Upper lobe of left lung (tissue), 6 donors: Measurements from ENCODE around the gene KCNT1. TPM values are rescaled to one million over a fixed set of nuclear protein-coding genes. Genes with fewer than 3 reads are reported as not detected.
A peak's percentile ranks its signal among the peaks of the same experiment; 100 is the strongest.

Source experiments
- ATAC-seq, 2 donors: fragments of 200-7000 bp; cut with Tn5 transposase; one replicate each; pipeline ENCODE4 v1.9.1; 2022; ENCODE audit warnings: mild to moderate bottlenecking in 2 of 2, moderate library complexity in 2 of 2; ENCODE audit not compliant: low FRiP score in 2 of 2
- DNase-seq, 2 donors: peaks; one replicate each; pipeline ENCODE4 v3.0.0-alpha.2; 2019 to 2020
- H3K27ac ChIP-seq, 4 donors: fragments of 200-600 bp; sonication (generic); one replicate each; pipeline ENCODE4 v1.5.1; 2016 to 2019
- H3K27me3 ChIP-seq, 4 donors: fragments of 200-600 bp; sonication (generic); one replicate each; pipeline ENCODE4 v1.5.1; 2017 to 2019
- H3K36me3 ChIP-seq, 4 donors: fragments of 200-600 bp; sonication (generic); one replicate each; pipeline ENCODE4 v1.5.1; 2016 to 2019
- H3K4me1 ChIP-seq, 4 donors: fragments of 200-600 bp; sonication (generic); one replicate each; pipeline ENCODE4 v1.5.1; 2018 to 2019
- H3K4me3 ChIP-seq, 4 donors: fragments of 200-600 bp; sonication (generic); one replicate each; pipeline ENCODE4 v1.5.1; 2017 to 2019; ENCODE audit warnings: mild to moderate bottlenecking in 2 of 4, moderate library complexity in 1 of 4
- H3K9me3 ChIP-seq, 4 donors: fragments of 200-600 bp; sonication (generic); one replicate each; pipeline ENCODE4 v1.5.1; 2018 to 2019
- EP300 ChIP-seq, 4 donors: sonication (generic); formaldehyde crosslinking; IDR thresholded peaks; one replicate each; pipeline ENCODE4 v1.5.1; 2017; ENCODE audit warnings: antibody characterized with exemption in 4 of 4, control low read depth in 2 of 4
- POLR2A ChIP-seq, 4 donors: fragments of 450-650 bp; IDR thresholded peaks; one replicate each; pipeline ENCODE4 v1.5.1; 2016 to 2017; ENCODE audit warnings: antibody characterized with exemption in 4 of 4, mild to moderate bottlenecking in 2 of 4
- POLR2AphosphoS5 ChIP-seq, 2 donors: sonication (generic); formaldehyde crosslinking; IDR thresholded peaks; one replicate each; pipeline ENCODE4 v1.5.1; 2017; ENCODE audit warnings: antibody characterized with exemption in 2 of 2
- WGBS, 2 donors: methylation state at CpG; one replicate each; pipeline ENCODE4 v1.1.5; 2017 to 2018; 5-methylcytosine and 5-hydroxymethylcytosine counted together
- total RNA-seq, 6 donors: library from RNA; depleted of rRNA in 4 of 6; stranded (reverse); fragments of >200 nt in 4 of 6; gene quantifications; one replicate each; pipeline versions ENCODE4 v1.1.0 to v1.2.1, GENCODE V29; 2016 to 2021
- TF ChIP-seq, protein P1 (sequence below), 6 experiments: fragments of 450-650 bp in 4 of 6; fragments of 200-600 bp in 2 of 6; sonication (generic) in 2 of 6; IDR thresholded peaks; one replicate each; pipeline ENCODE4 v1.5.1; 2016 to 2019; ENCODE audit warnings: antibody characterized with exemption in 6 of 6
- donor health status: DM: no; HTN: no; CAD: no; lungs with moderate emphysema.
- donor health status: DM: no; HTN: yes; CAD: no; lungs with severe emphysema.

KCNT1 gene
- total RNA-seq, 6 donors from 2014 or later = 0.11 to 1.0 (median 0.31) TPM; not detected in 2

DNA sequence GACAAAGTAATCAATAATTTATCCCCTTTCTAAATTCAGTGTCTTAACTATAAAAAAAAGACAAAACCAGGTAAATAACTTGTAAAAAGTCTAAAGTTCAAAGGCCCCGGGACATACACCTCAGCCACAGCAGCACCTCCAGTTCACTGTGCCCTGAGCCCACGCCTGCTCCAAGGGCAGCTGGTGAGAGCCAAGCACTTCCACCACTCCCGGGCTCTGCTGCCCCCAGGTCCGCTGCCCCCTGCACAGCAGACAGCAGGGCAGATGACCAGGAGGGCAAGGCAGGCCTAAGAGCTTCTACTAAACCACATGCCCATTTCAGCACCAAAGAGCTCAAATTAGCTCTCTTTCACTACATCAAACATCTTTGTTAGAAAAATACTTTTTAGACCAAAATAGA is 113.4 kb downstream of the KCNT1 start:
- Histone ChIP-seq H3K27me3 (no peaks in the 10 kb centered on the region), H3K27ac (no peak overlapping the region), H3K36me3 (peaks cover 43 to 100% (median 81%) of the 10 kb centered on the region in 4 donors), H3K4me3 (no peak overlapping the region), H3K9me3 (no peaks in the 10 kb centered on the region), H3K4me1 (no peaks in the 10 kb centered on the region)
- DNase-seq (no peak), ATAC-seq (no peak)
- WGBS, 2 donors = 89 to 92% methylated on average over 4 of the region's 4 CpGs
- TF ChIP-seq POLR2A (IDR thresholded peaks at IDR 0.05) = no peak
- TF ChIP-seq, protein P1, sequence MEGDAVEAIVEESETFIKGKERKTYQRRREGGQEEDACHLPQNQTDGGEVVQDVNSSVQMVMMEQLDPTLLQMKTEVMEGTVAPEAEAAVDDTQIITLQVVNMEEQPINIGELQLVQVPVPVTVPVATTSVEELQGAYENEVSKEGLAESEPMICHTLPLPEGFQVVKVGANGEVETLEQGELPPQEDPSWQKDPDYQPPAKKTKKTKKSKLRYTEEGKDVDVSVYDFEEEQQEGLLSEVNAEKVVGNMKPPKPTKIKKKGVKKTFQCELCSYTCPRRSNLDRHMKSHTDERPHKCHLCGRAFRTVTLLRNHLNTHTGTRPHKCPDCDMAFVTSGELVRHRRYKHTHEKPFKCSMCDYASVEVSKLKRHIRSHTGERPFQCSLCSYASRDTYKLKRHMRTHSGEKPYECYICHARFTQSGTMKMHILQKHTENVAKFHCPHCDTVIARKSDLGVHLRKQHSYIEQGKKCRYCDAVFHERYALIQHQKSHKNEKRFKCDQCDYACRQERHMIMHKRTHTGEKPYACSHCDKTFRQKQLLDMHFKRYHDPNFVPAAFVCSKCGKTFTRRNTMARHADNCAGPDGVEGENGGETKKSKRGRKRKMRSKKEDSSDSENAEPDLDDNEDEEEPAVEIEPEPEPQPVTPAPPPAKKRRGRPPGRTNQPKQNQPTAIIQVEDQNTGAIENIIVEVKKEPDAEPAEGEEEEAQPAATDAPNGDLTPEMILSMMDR (IDR thresholded peaks at IDR 0.05) = no peak
- no peak for TF ChIP-seq EP300 (IDR thresholded peaks at IDR 0.05)
- TF ChIP-seq POLR2AphosphoS5 (IDR thresholded peaks at IDR 0.05) = no peak

- no peak for TF ChIP-seq POLR2A (IDR thresholded peaks at IDR 0.05)
- TF ChIP-seq EP300 (IDR thresholded peaks at IDR 0.05) = no peak
- TF ChIP-seq POLR2AphosphoS5 (IDR thresholded peaks at IDR 0.05) = no peak
- TF ChIP-seq, protein P1 (IDR thresholded peaks at IDR 0.05) = no peak
- Histone ChIP-seq H3K9me3 (no peaks in the 10 kb centered on the region), H3K27me3 (no peaks in the 10 kb centered on the region), H3K4me3 (no peak overlapping the region), H3K27ac (no peak overlapping the region), H3K36me3 (peaks cover 40 to 100% (median 82%) of the 10 kb centered on the region in 4 donors), H3K4me1 (no peaks in the 10 kb centered on the region)
- 92 to 94% methylated on average over 27 to 28 of the region's 28 CpGs for WGBS, 2 donors
- DNase-seq (no peak), ATAC-seq (peak in 1 of 2 donors; percentile 16)
Measured at GRCh38 chr9:135815830-135816650, 114.1 kb downstream of the KCNT1 start.

DNA sequence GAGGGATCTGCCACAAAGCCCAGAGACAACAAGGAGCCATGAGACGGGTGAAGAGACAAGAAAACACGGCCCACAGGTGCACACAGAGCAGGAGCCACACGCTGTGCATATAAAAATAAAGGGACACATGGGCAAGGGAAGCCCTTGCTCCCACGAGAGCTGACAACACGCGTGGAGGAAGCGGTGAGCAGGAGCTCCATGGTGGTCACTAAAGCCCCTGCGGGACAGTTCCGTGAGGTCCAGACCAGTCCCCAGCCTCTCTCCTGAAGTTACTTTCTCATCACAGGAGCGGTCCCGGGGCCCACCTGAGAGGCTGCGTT is 114.6 kb downstream of the KCNT1 start:
- no peak for TF ChIP-seq EP300 (IDR thresholded peaks at IDR 0.05)
- TF ChIP-seq, protein P1 (IDR thresholded peaks at IDR 0.05) = no peak
- TF ChIP-seq POLR2AphosphoS5 (IDR thresholded peaks at IDR 0.05) = no peak
- no peak for TF ChIP-seq POLR2A (IDR thresholded peaks at IDR 0.05)
- H3K36me3 ChIP-seq = peaks cover 39 to 100% (median 82%) of the 10 kb centered on the region in 4 donors
- no peaks in the 10 kb centered on the region for H3K4me1 ChIP-seq
- DNase-seq (no peak), ATAC-seq (no peak)
- no peaks in the 10 kb centered on the region for H3K27me3 ChIP-seq
- H3K9me3 ChIP-seq = no peaks in the 10 kb centered on the region
- no peak overlapping the region for H3K4me3 ChIP-seq
- no peak overlapping the region for H3K27ac ChIP-seq
- 94% methylated on average over 12 of the region's 12 CpGs for WGBS, 2 donors

GRCh38 chr9:135817951-135818717 is 116.1 kb downstream of the KCNT1 start:
- ATAC-seq = no peak
- Histone ChIP-seq H3K36me3 (peaks cover 39 to 100% (median 87%) of the 10 kb centered on the region in 4 donors), H3K4me3 (no peak overlapping the region), H3K9me3 (no peaks in the 10 kb centered on the region), H3K27me3 (no peaks in the 10 kb centered on the region), H3K27ac (no peak overlapping the region), H3K4me1 (no peaks in the 10 kb centered on the region)
- no peak for TF ChIP-seq EP300 (IDR thresholded peaks at IDR 0.05)
- TF ChIP-seq POLR2A (IDR thresholded peaks at IDR 0.05) = no peak
- no peak for TF ChIP-seq POLR2AphosphoS5 (IDR thresholded peaks at IDR 0.05)
- TF ChIP-seq, protein P1 (IDR thresholded peaks at IDR 0.05) = no peak
- 96 to 97% methylated on average over 61 to 66 of the region's 66 CpGs for WGBS, 2 donors
- DNase-seq = no peak
